ENCODE results near the gene SLC66A1.

The SLC66A1 gene

DNA sequence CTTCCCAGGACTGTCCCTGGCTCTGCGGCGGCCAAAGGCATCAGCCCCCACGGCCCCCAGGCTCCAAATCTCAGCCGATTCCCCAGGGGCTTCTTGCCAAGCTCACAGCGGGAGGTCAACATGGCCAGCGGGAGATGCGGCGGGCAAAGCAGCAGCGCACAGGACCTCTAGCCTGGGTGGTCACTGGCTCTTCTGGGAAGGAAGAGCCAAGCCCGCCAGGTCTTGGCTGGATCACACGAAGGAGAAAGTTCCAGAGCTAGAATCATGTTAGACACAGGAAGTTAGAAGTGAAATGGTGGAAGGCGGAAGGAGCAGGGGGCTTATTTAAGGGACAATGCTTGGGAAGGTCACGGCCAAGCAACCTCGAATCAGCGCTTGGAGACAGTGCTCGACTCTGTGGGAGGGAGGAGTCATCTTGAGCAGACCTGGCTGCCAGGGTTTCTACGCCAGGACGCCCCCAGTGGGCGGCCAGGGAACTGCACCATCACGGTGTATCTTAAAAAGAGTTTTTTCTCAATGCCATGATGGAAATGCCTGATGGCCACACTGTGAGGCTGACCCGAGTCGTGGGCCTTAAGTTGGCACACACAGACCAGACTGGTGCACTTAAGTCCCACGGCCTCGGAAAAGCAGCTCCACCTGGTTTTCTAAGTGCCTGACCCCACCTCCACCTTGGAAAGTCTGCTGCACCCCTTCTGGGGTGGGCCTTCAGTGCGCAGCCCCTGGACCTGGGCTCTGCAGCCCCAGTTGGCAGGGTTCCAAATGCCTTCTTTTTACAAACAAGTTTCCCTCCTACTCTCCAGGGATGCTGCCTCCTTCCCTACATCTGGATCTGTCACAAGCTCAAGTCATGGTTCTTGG is 29.3 kb downstream of the SLC66A1 start:
- H3K79me2 ChIP-seq (ENCODE audit: insufficient read depth, low read length) = no peaks in the 10 kb centered on the region
- no peak overlapping the region for H2AFZ ChIP-seq (ENCODE audit: low read length)
- H3K27me3 ChIP-seq (ENCODE audit: insufficient read depth, low read length) = no peaks in the 10 kb centered on the region
- H3F3A ChIP-seq (ENCODE audit: insufficient read depth, low read length) = no peaks in the 10 kb centered on the region
- TF ChIP-seq EZH2 (IDR thresholded peaks at IDR 0.05; ENCODE audit: borderline replicate concordance, low read length) = no peak
- TF ChIP-seq, protein P1, sequence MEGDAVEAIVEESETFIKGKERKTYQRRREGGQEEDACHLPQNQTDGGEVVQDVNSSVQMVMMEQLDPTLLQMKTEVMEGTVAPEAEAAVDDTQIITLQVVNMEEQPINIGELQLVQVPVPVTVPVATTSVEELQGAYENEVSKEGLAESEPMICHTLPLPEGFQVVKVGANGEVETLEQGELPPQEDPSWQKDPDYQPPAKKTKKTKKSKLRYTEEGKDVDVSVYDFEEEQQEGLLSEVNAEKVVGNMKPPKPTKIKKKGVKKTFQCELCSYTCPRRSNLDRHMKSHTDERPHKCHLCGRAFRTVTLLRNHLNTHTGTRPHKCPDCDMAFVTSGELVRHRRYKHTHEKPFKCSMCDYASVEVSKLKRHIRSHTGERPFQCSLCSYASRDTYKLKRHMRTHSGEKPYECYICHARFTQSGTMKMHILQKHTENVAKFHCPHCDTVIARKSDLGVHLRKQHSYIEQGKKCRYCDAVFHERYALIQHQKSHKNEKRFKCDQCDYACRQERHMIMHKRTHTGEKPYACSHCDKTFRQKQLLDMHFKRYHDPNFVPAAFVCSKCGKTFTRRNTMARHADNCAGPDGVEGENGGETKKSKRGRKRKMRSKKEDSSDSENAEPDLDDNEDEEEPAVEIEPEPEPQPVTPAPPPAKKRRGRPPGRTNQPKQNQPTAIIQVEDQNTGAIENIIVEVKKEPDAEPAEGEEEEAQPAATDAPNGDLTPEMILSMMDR (IDR thresholded peaks at IDR 0.05; ENCODE audit: low read length) = peak; percentile 85
- no peaks in the 10 kb centered on the region for H3K9me3 ChIP-seq (ENCODE audit: low read length)
- H3K9ac ChIP-seq (ENCODE audit: low read length) = no peak overlapping the region
- no peaks in the 10 kb centered on the region for H3K4me1 ChIP-seq (ENCODE audit: insufficient read depth, low read length, severe bottlenecking)
- H3K4me2 ChIP-seq (ENCODE audit: low read length) = no peak overlapping the region
- no peak overlapping the region for H3K27ac ChIP-seq (ENCODE audit: low read depth, low read length, poor library complexity, severe bottlenecking)
- no peaks in the 10 kb centered on the region for H3K9me2 ChIP-seq (ENCODE audit: low read depth, low read length)
- H4K20me1 ChIP-seq (ENCODE audit: insufficient read depth, low read length) = no peaks in the 10 kb centered on the region
- H3K4me3 ChIP-seq (ENCODE audit: low read depth, low read length, poor library complexity, severe bottlenecking) = no peak overlapping the region
- H3K36me3 ChIP-seq (ENCODE audit: insufficient read depth, low read length) = peaks cover 4% of the 10 kb centered on the region; the same call in 1 of the 2 replicates

GRCh38 chr1:19342062-19342750 is 30.1 kb downstream of the SLC66A1 start:
- H3K79me2 ChIP-seq (ENCODE audit: insufficient read depth, low read length) = no peaks in the 10 kb centered on the region
- no peak overlapping the region for H2AFZ ChIP-seq (ENCODE audit: low read length)
- H3K4me2 ChIP-seq (ENCODE audit: low read length) = no peak overlapping the region
- no peaks in the 10 kb centered on the region for H3K9me2 ChIP-seq (ENCODE audit: low read depth, low read length)
- H4K20me1 ChIP-seq (ENCODE audit: insufficient read depth, low read length) = no peaks in the 10 kb centered on the region
- peaks cover 3% of the 10 kb centered on the region for H3K4me1 ChIP-seq (ENCODE audit: insufficient read depth, low read length, severe bottlenecking)
- H3F3A ChIP-seq (ENCODE audit: insufficient read depth, low read length) = no peaks in the 10 kb centered on the region
- no peaks in the 10 kb centered on the region for H3K27me3 ChIP-seq (ENCODE audit: insufficient read depth, low read length)
- no peak overlapping the region for H3K4me3 ChIP-seq (ENCODE audit: low read depth, low read length, poor library complexity, severe bottlenecking)
- TF ChIP-seq EZH2 (IDR thresholded peaks at IDR 0.05; ENCODE audit: borderline replicate concordance, low read length) = no peak
- TF ChIP-seq, protein P1 (IDR thresholded peaks at IDR 0.05; ENCODE audit: low read length) = no peak
- H3K27ac ChIP-seq (ENCODE audit: low read depth, low read length, poor library complexity, severe bottlenecking) = no peak overlapping the region
- peaks cover 4% of the 10 kb centered on the region; the same call in 1 of the 2 replicates for H3K36me3 ChIP-seq (ENCODE audit: insufficient read depth, low read length)
- no peak overlapping the region for H3K9ac ChIP-seq (ENCODE audit: low read length)
- no peaks in the 10 kb centered on the region for H3K9me3 ChIP-seq (ENCODE audit: low read length)

DNA sequence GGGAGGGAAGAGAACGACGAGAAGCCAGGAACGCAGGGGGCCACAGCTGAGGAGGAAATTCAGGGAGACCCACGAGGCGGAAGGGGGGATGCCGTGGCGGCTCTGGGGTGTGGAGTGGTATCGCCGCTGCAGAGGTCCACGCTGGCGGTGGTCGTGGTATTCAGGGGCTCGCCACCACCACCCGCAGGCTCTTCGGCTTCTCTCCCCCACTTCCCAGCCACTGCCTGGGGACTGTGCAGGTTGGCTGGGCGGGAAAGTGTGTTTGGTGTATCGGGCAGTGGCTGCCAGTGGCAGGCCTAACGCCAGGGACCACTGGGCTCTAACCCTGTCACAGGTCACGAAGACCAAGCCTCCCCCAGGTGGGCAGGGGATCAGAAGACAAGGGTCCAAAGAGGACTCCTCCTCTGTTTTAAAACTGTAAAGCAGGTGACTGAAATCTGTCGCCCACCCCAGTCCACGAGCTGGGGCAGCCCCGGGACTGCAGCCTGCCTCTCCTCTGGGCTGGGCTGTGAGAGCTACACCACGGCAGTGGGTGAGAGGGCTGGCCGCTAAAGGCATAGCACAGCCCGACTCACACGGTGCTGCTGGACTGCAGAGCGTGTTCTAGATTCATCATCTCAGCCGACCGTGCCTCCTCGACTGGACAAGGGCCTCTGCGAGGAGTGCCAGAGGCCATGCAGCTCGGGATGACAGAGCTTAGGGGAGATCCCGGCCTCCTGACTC is 30.9 kb downstream of the SLC66A1 start:
- Histone ChIP-seq H3K27me3 (ENCODE audit: insufficient read depth, low read length) (no peaks in the 10 kb centered on the region), H3K9ac (ENCODE audit: low read length) (no peak overlapping the region), H3K4me2 (ENCODE audit: low read length) (no peak overlapping the region), H3K4me1 (ENCODE audit: insufficient read depth, low read length, severe bottlenecking) (peaks cover 11% of the 10 kb centered on the region), H3F3A (ENCODE audit: insufficient read depth, low read length) (no peaks in the 10 kb centered on the region), H3K4me3 (ENCODE audit: low read depth, low read length, poor library complexity, severe bottlenecking) (no peak overlapping the region), H3K79me2 (ENCODE audit: insufficient read depth, low read length) (no peaks in the 10 kb centered on the region), H3K36me3 (ENCODE audit: insufficient read depth, low read length) (peaks cover 4% of the 10 kb centered on the region; the same call in 1 of the 2 replicates), H4K20me1 (ENCODE audit: insufficient read depth, low read length) (no peaks in the 10 kb centered on the region), H3K9me3 (ENCODE audit: low read length) (no peaks in the 10 kb centered on the region), H2AFZ (ENCODE audit: low read length) (no peak overlapping the region), H3K9me2 (ENCODE audit: low read depth, low read length) (no peaks in the 10 kb centered on the region), H3K27ac (ENCODE audit: low read depth, low read length, poor library complexity, severe bottlenecking) (no peak overlapping the region)
- TF ChIP-seq, protein P1 (IDR thresholded peaks at IDR 0.05; ENCODE audit: low read length) = no peak
- TF ChIP-seq EZH2 (IDR thresholded peaks at IDR 0.05; ENCODE audit: borderline replicate concordance, low read length) = no peak

Measured in OCI-LY1 (cell line).